K562 (cell line): ENCODE data around the gene SCGB1A1. TPM values are rescaled to one million over a fixed set of nuclear protein-coding genes. Genes with fewer than 3 reads are reported as not detected.

Experiments
- ARID1B ChIP-seq: fragments of 450-650 bp; IDR thresholded peaks from 2 replicates; pipeline ENCODE4 v1.6.1; 2016; ENCODE audit warnings: antibody characterized with exemption, mild to moderate bottlenecking, inconsistent platforms
- CCNT2 ChIP-seq: IDR thresholded peaks from 2 replicates; pipeline ENCODE4 v1.6.1; 2011; ENCODE audit warnings: borderline replicate concordance, low read depth, mild to moderate bottlenecking, moderate library complexity, mixed read lengths, low read length; ENCODE audit not compliant: insufficient read length; ENCODE audit errors: extremely low read depth
- CEBPB ChIP-seq: fragments of 450-650 bp; IDR thresholded peaks from 2 replicates; pipeline ENCODE4 v1.6.1; 2016; ENCODE audit warnings: missing genetic modification characterization, missing compliant biosample characterization
- CEBPG ChIP-seq, 3 experiments: fragments of 200-800 bp in 1 of 3; sonication (Bioruptor generic) in 1 of 3; sonication (generic) in 1 of 3; formaldehyde crosslinking in 1 of 3; IDR thresholded peaks in 2 of 3; conservative IDR thresholded peaks in 1 of 3; 2 replicates each; pipeline versions ENCODE4 v1.6.1 to v1.8.0; 2016 to 2022; ENCODE audit warnings: missing compliant biosample characterization in 2 of 3, missing genetic modification characterization in 2 of 3, mild to moderate bottlenecking in 1 of 3, missing genetic modification reagents in 1 of 3
- CTBP1 ChIP-seq: fragments of 450-650 bp; IDR thresholded peaks from 2 replicates; pipeline ENCODE4 v1.6.1; 2016; ENCODE audit warnings: borderline replicate concordance
- DPF2 ChIP-seq: fragments of 450-650 bp; IDR thresholded peaks from 2 replicates; pipeline ENCODE4 v1.6.1; 2016
- FOXJ2 ChIP-seq: fragments of 200-800 bp; sonication (Bioruptor generic); IDR thresholded peaks from 2 replicates; pipeline ENCODE4 v1.6.1; 2016; ENCODE audit warnings: missing genetic modification characterization, missing compliant biosample characterization
- MAZ ChIP-seq, 2 experiments: fragments of 450-650 bp in 1 of 2; sonication (generic) in 1 of 2; formaldehyde crosslinking; IDR thresholded peaks in 1 of 2; conservative IDR thresholded peaks in 1 of 2; 2 replicates each; pipeline versions ENCODE4 v1.4.0 to v1.5.0; 2020; ENCODE audit warnings: mild to moderate bottlenecking in 1 of 2, missing genetic modification reagents in 1 of 2
- MEIS2 ChIP-seq: fragments of 450-650 bp; IDR thresholded peaks from 2 replicates; pipeline ENCODE4 v1.6.1; 2014; ENCODE audit warnings: mild to moderate bottlenecking; ENCODE audit not compliant: partially characterized antibody
- MYC ChIP-seq, 2 experiments: fragments of 250-450 bp in 1 of 2; sonication (Bioruptor Pico) in 1 of 2; IDR thresholded peaks; 2 replicates each; pipeline versions ENCODE4 v1.5.1 to v1.6.1; 2012 to 2021; ENCODE audit warnings: low read depth in 2 of 2, borderline replicate concordance in 1 of 2, improper control_type of control experiment in 1 of 2, low read length in 1 of 2, mild to moderate bottlenecking in 1 of 2, moderate library complexity in 1 of 2
- NBN ChIP-seq: fragments of 450-650 bp; IDR thresholded peaks from 2 replicates; pipeline ENCODE4 v1.6.1; 2016; ENCODE audit warnings: low read depth, mild to moderate bottlenecking
- RB1 ChIP-seq: fragments of 450-650 bp; IDR thresholded peaks from 2 replicates; pipeline ENCODE4 v1.6.1; 2017; ENCODE audit warnings: low read depth, mild to moderate bottlenecking
- RCOR1 ChIP-seq, 2 experiments: IDR thresholded peaks; 2 replicates each; pipeline ENCODE4 v1.6.1; 2012; ENCODE audit warnings: low read depth in 2 of 2, low read length in 2 of 2, borderline replicate concordance in 1 of 2, improper control_type of control experiment in 1 of 2
- SMC3 ChIP-seq: conservative IDR thresholded peaks from 2 replicates; pipeline ENCODE4 v1.6.1; 2011; ENCODE audit warnings: low read depth, low read length, improper control_type of control experiment; ENCODE audit not compliant: insufficient read depth
- TGIF2 ChIP-seq: sonication (generic); formaldehyde crosslinking; IDR thresholded peaks from 2 replicates; pipeline ENCODE4 v1.8.1; 2022; ENCODE audit warnings: mild to moderate bottlenecking, missing genetic modification reagents, moderate library complexity
- ZNF217 ChIP-seq: sonication (generic); formaldehyde crosslinking; IDR thresholded peaks from 2 replicates; pipeline ENCODE4 v1.8.0; 2022; ENCODE audit warnings: mild to moderate bottlenecking, missing genetic modification reagents
- polyA plus RNA-seq, 8 experiments: library from polyadenylated mRNA; depleted of rRNA in 4 of 8; stranded (reverse) in 5 of 8; unstranded in 3 of 8; fragments of >200 nt; fragmentation: Nextera tagmentation in 2 of 8; fragmentation: Illumina TruSeq in 1 of 8; extraction: Ambion mirVana in 2 of 8; extraction: Trizol in 1 of 8; gene quantifications; 2 replicates each; pipeline versions ENCODE4 v1.2.1 to v1.2.3, GENCODE V29; 2011 to 2014; ENCODE audit warnings: inconsistent platforms in 1 of 8, missing spikeins in 1 of 8
- total RNA-seq, 7 experiments: library from RNA; depleted of rRNA in 6 of 7; stranded (reverse); fragments of >200 nt in 6 of 7; fragmentation: Illumina TruSeq in 2 of 7; extraction: Trizol in 2 of 7; gene quantifications; 2 replicates each; pipeline versions ENCODE4 v1.2.1 to v1.2.3, GENCODE V29; 2011 to 2021; ENCODE audit warnings: low replicate concordance in 1 of 7
- TF ChIP-seq, protein P1 (sequence below): fragments of 450-650 bp; IDR thresholded peaks from 2 replicates; pipeline ENCODE4 v1.6.1; 2018; ENCODE audit not compliant: partially characterized antibody
- TF ChIP-seq, protein P2 (sequence below): fragments of 200-800 bp; sonication (Bioruptor generic); IDR thresholded peaks from 2 replicates; pipeline ENCODE4 v1.6.1; 2017; ENCODE audit warnings: missing genetic modification characterization, missing compliant biosample characterization

Gene SCGB1A1
- total and polyA plus RNA-seq, 9 of the 15 experiments (the other 6 are each of a cell fraction or from before 2014, with no cell fraction given) = 0.55 TPM; not detected in 8

DNA sequence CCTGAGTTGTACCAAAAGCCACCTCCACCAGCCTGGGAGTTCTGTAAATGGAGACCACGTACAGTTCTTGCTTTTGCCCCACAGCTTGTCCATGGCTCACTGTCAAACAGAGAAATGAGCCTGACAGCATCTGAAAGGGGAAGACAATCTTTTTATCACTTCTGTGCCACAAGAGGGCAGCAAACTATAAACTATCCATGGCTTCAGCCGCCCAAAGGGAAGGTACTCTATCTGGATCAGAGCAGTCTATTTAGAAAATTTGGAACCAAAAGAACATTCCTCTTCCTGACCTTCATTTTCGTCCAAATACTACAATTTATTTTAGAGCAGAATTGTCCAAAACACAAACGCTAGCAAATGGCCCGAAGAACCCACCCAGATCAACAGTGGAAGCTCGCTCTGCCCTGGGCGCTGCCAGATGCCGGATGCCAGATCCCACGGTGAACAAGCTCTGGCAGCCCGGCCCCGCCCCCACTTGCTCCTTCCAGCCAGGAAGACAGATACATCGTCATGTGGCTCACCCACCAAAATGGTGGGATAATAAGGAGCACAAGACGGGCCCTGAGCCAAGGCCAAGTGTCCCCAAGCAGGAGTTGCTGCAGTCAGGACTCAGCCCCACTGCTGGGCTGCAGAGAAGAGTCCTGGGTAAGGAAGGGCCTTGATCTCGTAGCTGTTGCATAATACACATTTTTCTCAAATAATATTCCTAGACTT, 23.9 kb upstream of the SCGB1A1 start (continued):
- TF ChIP-seq DPF2 (peak; percentile 37; the same call in 1 of the 2 replicates), RCOR1 (IDR thresholded peaks at IDR 0.05; ENCODE audit: borderline replicate concordance in 1 of 2, low read depth in 2 of 2, low read length in 2 of 2) (0 out of 4 replicates have a peak, but pooled peaks of 1 of the 2 experiments have one; percentile 25), ARID1B (no peak), CTBP1 (peak; percentile 57; the same call in 1 of the 2 replicates), MYC (IDR thresholded peaks at IDR 0.05; ENCODE audit: low read depth, low read length) (0 out of 2 replicates have a peak, but pooled peaks have one; percentile 10), MYC (CRISPR knock-in tag; IDR thresholded peaks at IDR 0.05; ENCODE audit: borderline replicate concordance, low read depth) (no peak), NBN (0 out of 2 replicates have a peak, but pooled peaks have one; percentile 19), CCNT2 (peak; percentile 13), ZNF217 (CRISPR knock-in tag) (no peak), RB1 (peak; percentile 53; the same call in 1 of the 2 replicates), CEBPB (tag) (peak; percentile 52; the same call in 1 of the 2 replicates), FOXJ2 (tag) (0 out of 2 replicates have a peak, but pooled peaks have one; percentile 39), MEIS2 (peak; percentile 57), MAZ (CRISPR knock-in tag; conservative IDR thresholded peaks at IDR 0.05 in 1 of 2, IDR thresholded peaks at IDR 0.05 in 1 of 2) (peak in 1 of 2 experiments; percentile 55; a peak in 2 of 4 replicates), CEBPG (CRISPR knock-in tag; IDR thresholded peaks at IDR 0.05) (peak; percentile 61; the same call in 1 of the 2 replicates), CEBPG (tag; conservative IDR thresholded peaks at IDR 0.05 in 1 of 2, IDR thresholded peaks at IDR 0.05 in 1 of 2) (no peak), TGIF2 (CRISPR knock-in tag) (no peak), SMC3 (peak; percentile 76)
- TF ChIP-seq, protein P1, sequence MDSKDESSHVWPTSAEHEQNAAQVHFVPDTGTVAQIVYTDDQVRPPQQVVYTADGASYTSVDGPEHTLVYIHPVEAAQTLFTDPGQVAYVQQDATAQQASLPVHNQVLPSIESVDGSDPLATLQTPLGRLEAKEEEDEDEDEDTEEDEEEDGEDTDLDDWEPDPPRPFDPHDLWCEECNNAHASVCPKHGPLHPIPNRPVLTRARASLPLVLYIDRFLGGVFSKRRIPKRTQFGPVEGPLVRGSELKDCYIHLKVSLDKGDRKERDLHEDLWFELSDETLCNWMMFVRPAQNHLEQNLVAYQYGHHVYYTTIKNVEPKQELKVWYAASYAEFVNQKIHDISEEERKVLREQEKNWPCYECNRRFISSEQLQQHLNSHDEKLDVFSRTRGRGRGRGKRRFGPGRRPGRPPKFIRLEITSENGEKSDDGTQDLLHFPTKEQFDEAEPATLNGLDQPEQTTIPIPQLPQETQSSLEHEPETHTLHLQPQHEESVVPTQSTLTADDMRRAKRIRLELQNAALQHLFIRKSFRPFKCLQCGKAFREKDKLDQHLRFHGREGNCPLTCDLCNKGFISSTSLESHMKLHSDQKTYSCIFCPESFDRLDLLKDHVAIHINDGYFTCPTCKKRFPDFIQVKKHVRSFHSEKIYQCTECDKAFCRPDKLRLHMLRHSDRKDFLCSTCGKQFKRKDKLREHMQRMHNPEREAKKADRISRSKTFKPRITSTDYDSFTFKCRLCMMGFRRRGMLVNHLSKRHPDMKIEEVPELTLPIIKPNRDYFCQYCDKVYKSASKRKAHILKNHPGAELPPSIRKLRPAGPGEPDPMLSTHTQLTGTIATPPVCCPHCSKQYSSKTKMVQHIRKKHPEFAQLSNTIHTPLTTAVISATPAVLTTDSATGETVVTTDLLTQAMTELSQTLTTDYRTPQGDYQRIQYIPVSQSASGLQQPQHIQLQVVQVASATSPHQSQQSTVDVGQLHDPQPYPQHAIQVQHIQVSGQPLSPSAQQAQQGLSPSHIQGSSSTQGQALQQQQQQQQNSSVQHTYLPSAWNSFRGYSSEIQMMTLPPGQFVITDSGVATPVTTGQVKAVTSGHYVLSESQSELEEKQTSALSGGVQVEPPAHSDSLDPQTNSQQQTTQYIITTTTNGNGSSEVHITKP = peak; percentile 45
- TF ChIP-seq, protein P2, sequence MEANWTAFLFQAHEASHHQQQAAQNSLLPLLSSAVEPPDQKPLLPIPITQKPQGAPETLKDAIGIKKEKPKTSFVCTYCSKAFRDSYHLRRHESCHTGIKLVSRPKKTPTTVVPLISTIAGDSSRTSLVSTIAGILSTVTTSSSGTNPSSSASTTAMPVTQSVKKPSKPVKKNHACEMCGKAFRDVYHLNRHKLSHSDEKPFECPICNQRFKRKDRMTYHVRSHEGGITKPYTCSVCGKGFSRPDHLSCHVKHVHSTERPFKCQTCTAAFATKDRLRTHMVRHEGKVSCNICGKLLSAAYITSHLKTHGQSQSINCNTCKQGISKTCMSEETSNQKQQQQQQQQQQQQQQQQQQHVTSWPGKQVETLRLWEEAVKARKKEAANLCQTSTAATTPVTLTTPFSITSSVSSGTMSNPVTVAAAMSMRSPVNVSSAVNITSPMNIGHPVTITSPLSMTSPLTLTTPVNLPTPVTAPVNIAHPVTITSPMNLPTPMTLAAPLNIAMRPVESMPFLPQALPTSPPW (CRISPR knock-in tag) = 0 out of 2 replicates have a peak, but pooled peaks have one; percentile 27
